Thymus (tissue), 11 donors: ENCODE results near the gene AKAP6. TPM values are rescaled to one million over a fixed set of nuclear protein-coding genes. Genes with fewer than 3 reads are reported as not detected.

Experiments
- DNase-seq, 9 donors: peaks; one replicate each; pipeline ENCODE4 v3.0.0-alpha.2; 2013; ENCODE audit warnings: low spot score in 9 of 9, low read depth in 6 of 9, missing footprints in 1 of 9
- H3K27ac ChIP-seq, 2 donors: one replicate each; pipeline ENCODE4 v1.5.1; 2013; ENCODE audit warnings: control low read depth in 1 of 2, low read depth in 1 of 2, low read length in 1 of 2, mild to moderate bottlenecking in 1 of 2, moderate library complexity in 1 of 2
- H3K27me3 ChIP-seq, 2 donors: one replicate each; pipeline ENCODE4 v1.5.1; 2013; ENCODE audit warnings: low read length in 1 of 2; ENCODE audit not compliant: control insufficient read depth in 2 of 2, insufficient read depth in 1 of 2
- H3K36me3 ChIP-seq, 2 donors: one replicate each; pipeline ENCODE4 v1.5.1; 2013; ENCODE audit warnings: low read length in 1 of 2, mild to moderate bottlenecking in 1 of 2, moderate library complexity in 1 of 2; ENCODE audit not compliant: control insufficient read depth in 2 of 2, insufficient read depth in 2 of 2
- H3K4me1 ChIP-seq, 2 donors: one replicate each; pipeline ENCODE4 v1.5.1; 2013; ENCODE audit warnings: low read length in 2 of 2; ENCODE audit not compliant: control insufficient read depth in 2 of 2, insufficient read depth in 2 of 2
- H3K4me3 ChIP-seq, 2 donors: one replicate each; pipeline ENCODE4 v1.5.1; 2013; ENCODE audit warnings: low read length in 2 of 2, control low read depth in 1 of 2, mild to moderate bottlenecking in 1 of 2
- H3K9me3 ChIP-seq, 2 donors: one replicate each; pipeline ENCODE4 v1.5.1; 2013; ENCODE audit warnings: low read length in 1 of 2, mild to moderate bottlenecking in 1 of 2; ENCODE audit not compliant: control insufficient read depth in 2 of 2, insufficient read depth in 1 of 2
- WGBS: extraction: QIAGEN DNeasy Blood & Tissue Kit; methylation state at CpG from one replicate; pipeline ENCODE4 v1.1.7; 2013; 5-methylcytosine and 5-hydroxymethylcytosine counted together
- polyA plus RNA-seq: library from polyadenylated mRNA; stranded (reverse); fragments of 200-250 nt; gene quantifications from one replicate; pipeline ENCODE4 v1.2.3, GENCODE V29; 2013
- total RNA-seq: library from RNA; stranded (reverse); fragments of 120-200 nt; gene quantifications from one replicate; pipeline ENCODE4 v1.2.4, GENCODE V29; 2013
- donor health status: healthy.

AKAP6 gene
- total and polyA plus RNA-seq, 2 donors: 1.4 to 2.0 TPM

- H3K9me3 ChIP-seq: no peaks in the 10 kb centered on the region
- H3K27ac ChIP-seq: no peak overlapping the region
- no peaks in the 10 kb centered on the region for H3K36me3 ChIP-seq
- WGBS: 59% methylated on average over 3 of the region's 3 CpGs
- DNase-seq: no peak
- H3K4me1 ChIP-seq: peaks cover 0 to 3% of the 10 kb centered on the region in 2 donors
- no peaks in the 10 kb centered on the region for H3K27me3 ChIP-seq
- H3K4me3 ChIP-seq: no peak overlapping the region
Observed at GRCh38 chr14:32824195-32824594, 495.1 kb downstream of the AKAP6 start.

- H3K27me3 ChIP-seq: no peaks in the 10 kb centered on the region
- no peak overlapping the region for H3K27ac ChIP-seq
- 86% methylated on average over 4 of the region's 4 CpGs for WGBS
- peaks cover 0 to 3% of the 10 kb centered on the region in 2 donors for H3K4me1 ChIP-seq
- no peak for DNase-seq
- H3K4me3 ChIP-seq: no peak overlapping the region
- no peaks in the 10 kb centered on the region for H3K36me3 ChIP-seq
- H3K9me3 ChIP-seq: no peaks in the 10 kb centered on the region
Observed at GRCh38 chr14:32825058-32825457, 496.0 kb downstream of the AKAP6 start.

DNA sequence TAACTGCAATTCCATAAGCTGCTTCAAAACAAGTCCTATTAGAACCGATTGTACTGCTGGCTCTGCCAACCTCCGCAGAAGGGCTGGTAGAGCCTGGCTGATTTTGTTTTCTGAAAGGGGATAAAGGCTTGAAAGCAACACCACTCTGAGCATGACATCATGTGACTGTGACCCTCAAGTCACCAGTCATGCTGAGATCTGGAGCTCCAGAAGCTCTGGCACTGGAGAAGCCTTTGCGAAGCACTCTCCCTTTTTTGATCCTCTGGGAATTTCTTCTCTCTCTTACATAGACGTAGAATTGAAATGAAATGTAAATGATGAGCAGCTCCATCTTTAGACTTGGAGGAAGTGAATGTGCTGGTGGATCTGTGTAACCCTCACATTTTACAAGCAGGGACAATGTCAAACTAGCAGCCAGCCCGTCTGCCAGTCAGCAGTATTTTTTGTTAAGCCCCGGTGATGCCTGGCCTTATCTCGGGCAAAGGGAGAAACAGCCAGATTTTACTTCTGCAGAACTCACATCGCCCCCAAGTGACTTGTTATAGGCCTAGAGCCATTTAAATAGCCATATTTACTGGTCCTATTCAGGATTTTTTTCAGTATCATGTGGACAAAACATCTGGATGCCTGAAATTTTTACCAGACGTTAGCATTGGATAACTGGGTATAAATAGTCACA lies 497.4 kb downstream of the AKAP6 start:
- H3K27ac ChIP-seq: no peak overlapping the region
- no peaks in the 10 kb centered on the region for H3K27me3 ChIP-seq
- no peaks in the 10 kb centered on the region for H3K36me3 ChIP-seq
- H3K9me3 ChIP-seq: no peaks in the 10 kb centered on the region
- no peak for DNase-seq
- 92% methylated on average over 9 of the region's 9 CpGs for WGBS
- H3K4me3 ChIP-seq: no peak overlapping the region
- H3K4me1 ChIP-seq: peaks cover 0 to 3% of the 10 kb centered on the region in 2 donors

DNA sequence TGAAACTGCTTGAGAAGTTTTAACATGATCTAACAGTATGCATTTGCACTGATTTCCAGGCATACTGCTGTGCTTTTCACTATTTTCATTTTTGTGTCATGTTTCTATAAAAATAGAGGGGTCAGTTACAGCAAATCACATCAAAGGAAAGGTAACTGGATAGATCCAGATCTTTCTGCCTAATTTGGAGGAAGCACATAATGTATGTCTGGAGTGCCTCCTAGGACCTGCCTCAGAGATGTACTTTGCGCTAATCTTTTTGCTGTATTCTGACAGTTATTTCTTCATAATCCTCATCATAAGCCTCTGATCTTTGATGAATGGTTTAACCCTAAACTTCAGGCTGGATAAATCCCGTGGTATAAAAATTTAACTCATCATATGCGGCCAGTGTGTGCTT lies 498.4 kb downstream of the AKAP6 start:
- WGBS: 91% methylated on average over 3 of the region's 3 CpGs
- Histone ChIP-seq H3K36me3 (no peaks in the 10 kb centered on the region), H3K27me3 (no peaks in the 10 kb centered on the region), H3K4me3 (no peak overlapping the region), H3K9me3 (no peaks in the 10 kb centered on the region), H3K27ac (no peak overlapping the region), H3K4me1 (peaks cover 0 to 3% of the 10 kb centered on the region in 2 donors)
- DNase-seq: no peak

DNA sequence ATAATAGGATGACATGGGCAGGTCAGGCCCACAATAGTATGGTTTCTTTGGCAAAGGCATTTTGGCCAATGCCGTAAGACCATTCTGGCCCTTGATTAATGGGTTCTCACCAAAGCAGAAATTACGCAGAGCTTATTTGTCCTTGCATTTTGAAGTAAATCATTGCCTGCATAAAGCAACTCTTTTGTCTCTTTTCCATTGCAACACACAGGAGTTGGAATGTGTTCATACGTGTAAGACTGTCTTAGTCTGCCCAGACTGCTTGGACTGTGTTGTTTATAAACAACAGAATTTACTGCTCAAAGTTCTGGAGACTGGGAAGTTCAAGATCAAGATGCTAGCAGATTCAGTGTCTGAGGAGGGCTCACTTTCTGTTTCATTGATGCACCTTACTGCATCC lies 506.8 kb downstream of the AKAP6 start:
- Histone ChIP-seq H3K27ac (no peak overlapping the region), H3K4me1 (no peaks in the 10 kb centered on the region), H3K27me3 (no peaks in the 10 kb centered on the region), H3K36me3 (no peaks in the 10 kb centered on the region), H3K9me3 (no peaks in the 10 kb centered on the region), H3K4me3 (no peak overlapping the region)
- DNase-seq: no peak
- 97% methylated on average over 3 of the region's 3 CpGs for WGBS

DNA sequence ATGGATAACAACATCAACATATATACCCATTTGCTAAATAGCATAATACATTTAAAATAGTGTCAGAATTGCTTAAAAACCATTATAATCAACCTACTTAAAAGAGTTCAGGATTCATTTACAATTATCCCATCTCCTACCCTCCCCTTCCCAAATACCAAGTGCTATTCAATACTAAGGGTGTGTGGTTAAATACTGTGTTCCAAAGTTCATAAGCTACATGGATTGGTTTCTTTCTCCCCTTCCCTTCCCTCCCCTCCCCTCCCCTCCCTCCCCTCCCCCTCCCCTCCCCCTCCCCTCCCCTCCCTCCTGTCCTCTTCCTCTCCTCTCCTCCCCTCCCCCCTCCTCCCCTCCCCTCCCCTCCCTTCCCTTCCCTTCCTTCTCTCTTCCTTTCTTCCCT lies 512.6 kb downstream of the AKAP6 start:
- Histone ChIP-seq H3K4me1 (no peaks in the 10 kb centered on the region), H3K4me3 (no peak overlapping the region), H3K36me3 (no peaks in the 10 kb centered on the region), H3K27me3 (no peaks in the 10 kb centered on the region), H3K9me3 (no peaks in the 10 kb centered on the region), H3K27ac (no peak overlapping the region)
- DNase-seq: no peak

- Histone ChIP-seq H3K4me3 (no peak overlapping the region), H3K27me3 (no peaks in the 10 kb centered on the region), H3K36me3 (no peaks in the 10 kb centered on the region), H3K4me1 (no peaks in the 10 kb centered on the region), H3K27ac (no peak overlapping the region), H3K9me3 (peaks cover 0 to 2% of the 10 kb centered on the region in 2 donors)
- DNase-seq: no peak
- 46% methylated on average over 2 of the region's 2 CpGs for WGBS
Observed at GRCh38 chr14:32846821-32847365, 517.8 kb downstream of the AKAP6 start.

GRCh38 chr14:32847867-32848266 lies 518.8 kb downstream of the AKAP6 start:
- H3K4me1 ChIP-seq: no peaks in the 10 kb centered on the region
- H3K9me3 ChIP-seq: peaks cover 0 to 2% of the 10 kb centered on the region in 2 donors
- WGBS: 97% methylated on average over 4 of the region's 4 CpGs

GRCh38 chr14:32865827-32866376 lies 536.8 kb downstream of the AKAP6 start:
- 82% methylated on average over 5 of the region's 5 CpGs for WGBS
- DNase-seq: no peak

More at GRCh38 chr14:32847867-32848266, 518.8 kb downstream of the AKAP6 start:
- H3K36me3 ChIP-seq: no peaks in the 10 kb centered on the region
- no peaks in the 10 kb centered on the region for H3K27me3 ChIP-seq
- H3K27ac ChIP-seq: no peak overlapping the region
- no peak overlapping the region for H3K4me3 ChIP-seq
- no peak for DNase-seq

More at GRCh38 chr14:32865827-32866376, 536.8 kb downstream of the AKAP6 start:
- Histone ChIP-seq H3K36me3 (no peaks in the 10 kb centered on the region), H3K27ac (no peak overlapping the region), H3K27me3 (no peaks in the 10 kb centered on the region), H3K4me3 (no peak overlapping the region), H3K9me3 (no peaks in the 10 kb centered on the region), H3K4me1 (no peaks in the 10 kb centered on the region)
